Bone marrow (tissue), 2 donors: ENCODE data around the gene DDIAS.
"Not testable (repeated sequence)": the region's sequence is repeated elsewhere in the genome, so short reads cannot be mapped to it uniquely, and the experiment has no call there.

ENCODE experiments used
- DNase-seq, 2 donors: peaks; one replicate each; lab custom pipeline; 2025; lab: John Stamatoyannopoulos, UW

The DDIAS gene

DNA sequence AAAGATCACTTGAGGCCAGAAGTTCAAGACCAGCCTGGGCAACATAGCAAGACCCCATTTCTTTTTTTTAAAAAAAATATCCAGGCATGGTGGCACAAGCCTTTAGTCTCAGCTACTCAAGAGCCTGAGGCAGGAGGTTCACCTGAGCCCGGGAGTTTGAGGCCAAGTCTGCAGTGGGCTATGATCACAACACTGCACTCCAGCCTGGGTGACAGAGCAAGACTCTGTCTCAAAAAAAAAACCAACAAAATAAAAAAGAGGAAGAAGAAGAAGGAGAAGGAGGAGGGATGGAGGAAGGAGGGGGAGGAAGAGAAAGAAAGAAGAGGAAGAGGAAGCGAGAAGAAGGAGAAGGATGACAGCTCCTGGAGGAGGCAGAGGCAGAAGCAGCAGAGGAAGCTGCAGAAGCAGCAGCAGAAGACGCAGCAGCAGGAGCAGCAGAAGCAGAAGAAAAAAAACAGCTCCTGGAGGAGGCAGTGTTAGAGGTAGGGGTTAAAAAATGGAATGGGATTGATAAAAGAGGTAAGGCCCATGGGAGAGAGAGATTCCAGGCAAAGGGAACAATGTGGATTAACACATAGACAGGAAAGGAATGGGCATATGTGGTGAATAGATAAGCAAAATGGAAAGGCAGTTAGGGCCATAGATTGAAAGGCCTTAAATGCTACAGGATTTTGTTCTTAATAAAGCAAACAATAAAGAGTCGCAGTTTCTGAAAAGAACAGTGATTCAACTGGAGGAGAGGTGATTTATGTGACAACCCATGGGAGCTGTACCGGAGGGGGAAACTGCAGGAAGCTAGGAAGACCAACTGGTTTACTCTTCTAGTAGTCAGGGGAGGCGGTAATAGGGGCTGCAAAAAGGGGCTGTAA lies 12.2 kb upstream of the DDIAS start:
- DNase-seq: peak in 1 of 2 donors; percentile 33

- no peak for DNase-seq
These were observed 11.6 kb upstream of the DDIAS start for GRCh38 chr11:82890002-82890341.

DNA sequence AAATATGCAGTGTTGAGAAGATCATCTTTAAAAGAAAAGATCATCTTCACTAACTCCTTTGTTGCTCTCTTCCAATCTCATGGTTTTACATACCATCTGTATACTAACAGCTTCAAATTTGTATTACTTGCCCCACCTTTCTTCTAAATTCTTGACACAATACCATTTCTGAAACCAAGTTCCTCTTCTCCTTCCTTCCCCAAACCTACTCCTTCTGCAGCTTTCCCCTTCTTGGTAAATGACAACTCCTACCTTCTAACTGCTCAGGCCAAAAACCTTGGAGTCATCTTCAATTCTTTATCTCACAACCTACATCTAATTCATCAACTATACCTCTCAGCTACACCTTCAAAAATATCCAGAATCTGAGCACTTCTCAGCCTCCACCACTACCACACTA lies 10.6 kb upstream of the DDIAS start:
- DNase-seq: peak in 1 of 2 donors; percentile 10

DNA sequence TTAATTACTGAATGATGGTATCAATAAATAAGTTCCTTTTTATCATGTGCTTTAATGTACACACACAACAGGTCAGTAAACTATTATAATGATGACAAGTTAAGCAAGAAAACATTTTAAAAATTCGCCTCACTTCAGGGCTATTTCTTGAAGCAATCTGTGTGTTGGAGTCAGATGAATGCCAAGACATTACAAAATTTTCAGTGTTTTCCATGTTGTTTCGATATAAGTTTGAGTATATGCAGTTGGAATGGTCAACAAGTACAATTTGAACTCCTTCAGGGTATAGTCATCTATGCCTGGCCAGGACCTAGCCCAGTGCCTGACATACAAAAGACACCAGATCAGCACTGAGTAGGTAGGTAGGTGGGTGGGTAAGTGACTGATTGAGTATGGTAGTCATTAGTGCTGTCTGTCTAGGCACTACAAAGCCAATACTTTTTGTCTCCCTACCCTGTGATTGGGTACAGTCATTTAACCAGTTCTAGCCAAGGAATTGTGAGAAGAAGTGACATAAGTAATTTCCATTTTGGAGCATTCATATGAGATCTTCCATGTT lies 8.8 kb upstream of the DDIAS start:
- DNase-seq: no peak

DNA sequence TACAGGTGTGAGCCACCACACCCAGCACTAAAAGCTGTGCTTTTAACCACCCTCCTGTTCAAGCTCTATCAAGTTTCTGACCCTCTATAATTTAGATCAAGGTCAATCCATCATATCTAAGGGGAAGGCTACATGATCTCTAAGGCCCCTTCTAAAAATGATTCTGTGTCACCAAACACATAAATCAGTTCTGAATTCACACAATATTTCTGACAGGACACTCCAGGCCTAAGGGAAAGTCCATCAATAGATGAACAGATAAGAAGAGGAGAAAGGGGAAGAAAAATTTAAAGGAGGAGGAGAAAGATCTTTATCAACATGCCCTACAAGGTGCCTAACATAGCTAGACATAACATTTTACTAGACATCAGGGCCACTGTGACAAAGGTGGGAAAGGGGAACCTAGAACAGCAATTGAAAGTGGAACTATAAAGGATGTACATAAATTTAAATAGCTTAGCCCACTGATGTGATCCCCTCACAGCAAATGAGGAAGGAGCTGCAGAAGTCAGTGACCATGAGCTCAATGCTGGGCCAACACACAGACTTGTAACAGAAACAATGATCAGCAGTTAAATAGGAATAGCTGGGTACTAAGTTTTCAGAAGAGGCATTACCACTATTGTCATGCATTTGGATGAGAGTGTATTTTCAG lies 6.0 kb upstream of the DDIAS start:
- peak in 1 of 2 donors; percentile 70 for DNase-seq

- no peak for DNase-seq
These were observed 5.4 kb upstream of the DDIAS start for GRCh38 chr11:82896183-82896582.

DNA sequence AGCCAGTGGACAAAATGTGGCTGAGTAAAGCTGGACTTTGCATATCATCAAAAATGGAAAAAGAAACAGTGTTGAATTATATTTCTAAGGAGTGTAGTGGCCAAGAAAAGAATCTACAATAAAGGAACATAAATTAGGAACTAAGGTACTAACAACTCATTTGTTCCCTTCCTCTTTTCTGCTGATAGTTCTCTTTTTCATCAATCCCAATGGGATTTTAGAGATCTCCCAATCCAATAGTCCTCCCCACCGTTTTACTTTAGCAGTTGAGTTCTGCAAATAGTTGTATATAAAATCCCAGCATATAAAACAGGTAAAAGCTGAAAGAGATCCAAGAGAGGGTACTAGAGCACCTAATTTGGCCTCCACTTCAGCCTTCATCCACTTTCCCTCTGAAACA lies 3.3 kb upstream of the DDIAS start:
- no peak for DNase-seq

DNA sequence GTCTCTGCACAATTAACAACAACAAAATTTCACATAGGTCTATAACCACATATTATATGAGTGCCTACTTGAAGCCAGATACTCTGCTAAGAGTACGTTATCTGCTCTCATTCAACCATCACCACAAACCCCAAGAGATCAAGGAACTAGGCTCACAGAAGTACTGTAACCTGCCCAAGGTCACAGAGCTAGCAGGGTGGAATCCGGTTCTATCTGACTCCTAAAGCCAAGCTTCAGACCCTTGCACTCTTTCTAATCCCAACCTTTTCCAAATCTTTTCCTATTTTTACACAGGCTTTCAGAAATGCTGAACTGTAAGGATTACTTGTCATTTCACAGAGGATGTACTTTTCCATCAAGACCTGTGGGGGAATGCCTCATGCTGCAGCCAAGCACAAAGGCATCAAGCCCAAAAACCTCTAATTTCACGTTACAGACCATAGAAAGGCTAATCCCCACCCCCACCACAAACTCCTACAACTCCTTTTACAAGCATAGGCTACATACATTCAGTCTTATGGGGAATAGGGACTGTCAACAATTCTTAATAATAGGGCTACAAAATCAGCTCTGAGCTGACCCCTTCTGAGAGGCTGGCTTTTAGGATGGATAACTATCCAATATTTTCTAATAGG lies 2.2 kb upstream of the DDIAS start:
- DNase-seq: no peak

DNA sequence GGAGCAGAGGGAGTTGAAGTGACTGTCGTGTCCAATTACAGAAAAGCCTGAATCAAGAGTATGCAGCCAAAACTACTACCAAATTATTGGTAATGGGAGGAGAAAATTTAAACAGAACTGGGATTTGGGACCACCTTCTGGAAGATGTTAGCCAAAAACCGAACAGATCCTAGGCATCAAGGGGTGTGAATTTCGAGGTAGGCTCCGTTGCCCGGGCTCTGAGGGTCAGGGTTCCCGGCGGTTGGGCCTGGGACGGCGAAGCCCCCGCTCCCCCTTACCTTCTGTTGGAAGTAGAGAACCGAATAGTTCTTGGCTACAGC lies 1.6 kb upstream of the DDIAS start:
- no peak for DNase-seq

- DNase-seq: peak; percentile 73 to 76
These were observed 1.0 kb upstream of the DDIAS start, which contains the start of gene PRCP for GRCh38 chr11:82900277-82901164. Gene PRCP, minus strand, starts transcription at chr11:82900430. Its CDS starts 28 bp downstream, at chr11:82900402.

DNA sequence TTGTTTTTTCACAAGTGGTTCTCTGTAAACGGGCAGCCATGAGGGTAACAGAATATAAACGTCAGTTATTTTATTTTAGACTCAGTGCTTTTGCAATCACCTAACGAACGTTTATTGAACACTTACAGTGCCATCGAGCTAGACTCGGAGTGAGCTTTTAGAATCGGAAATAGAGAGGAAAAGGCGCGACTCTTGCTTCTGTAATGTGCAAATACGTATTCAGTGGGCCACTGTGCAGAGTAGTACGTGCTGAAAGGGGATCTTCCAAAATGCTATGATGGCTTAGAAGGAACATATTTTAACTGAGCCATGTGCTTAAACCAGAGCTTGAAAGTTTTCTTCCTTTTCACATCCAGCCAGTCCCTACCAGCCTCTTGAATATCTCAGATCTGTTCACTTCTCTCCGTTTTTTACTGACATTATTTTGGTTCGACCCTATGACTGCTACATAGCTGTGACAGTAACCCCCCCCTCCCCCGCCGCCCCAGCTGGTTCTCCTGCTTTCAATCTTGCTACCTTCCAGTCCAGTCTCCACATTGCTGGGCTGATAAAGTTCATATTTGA lies 468 bp downstream of the DDIAS start:
- no peak for DNase-seq

DNA sequence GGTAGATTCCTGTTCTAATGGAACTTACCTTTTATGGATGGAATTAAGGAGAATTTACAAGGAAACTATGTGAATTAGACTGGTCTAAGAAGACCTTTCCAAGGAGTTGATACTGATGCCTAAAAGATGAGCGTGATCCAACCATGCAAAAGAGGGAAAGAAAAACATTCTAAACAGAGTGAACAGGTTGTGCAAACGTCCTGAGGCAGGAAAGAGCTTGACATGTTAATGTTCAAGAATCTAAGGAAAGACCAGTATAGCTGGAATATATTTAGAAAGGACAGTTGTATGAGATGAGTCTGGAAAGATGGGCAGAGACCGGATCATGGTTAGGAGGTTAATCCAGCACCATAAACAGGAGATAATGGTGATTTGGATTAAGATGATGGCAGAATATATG lies 1.3 kb downstream of the DDIAS start:
- DNase-seq: no peak

- DNase-seq: no peak
These were observed 2.5 kb downstream of the DDIAS start for GRCh38 chr11:82903843-82904586.

GRCh38 chr11:82906236-82906635 lies 4.7 kb downstream of the DDIAS start:
- DNase-seq: peak in 1 of 2 donors; percentile 20

DNA sequence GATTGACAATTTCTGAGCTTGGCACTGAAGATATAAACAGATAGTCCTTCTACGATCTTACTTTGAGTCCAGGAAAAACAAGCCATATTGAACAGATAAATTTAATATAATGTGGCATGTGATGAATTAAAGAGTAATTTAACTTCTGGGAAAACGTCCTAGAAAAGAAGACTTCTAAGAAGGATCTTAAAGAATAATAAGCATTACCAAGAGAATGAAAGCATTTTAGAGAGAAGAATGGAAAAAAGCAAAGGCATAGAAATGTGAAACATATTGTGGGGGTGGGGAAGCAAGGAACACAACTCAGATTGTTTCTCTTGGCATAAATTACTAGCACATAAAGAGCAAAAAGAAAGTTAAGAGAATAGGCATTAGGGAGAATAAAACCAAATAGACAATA lies 5.4 kb downstream of the DDIAS start:
- DNase-seq: no peak

- no peak for DNase-seq
These were observed 5.8 kb downstream of the DDIAS start for GRCh38 chr11:82907371-82907770.

DNA sequence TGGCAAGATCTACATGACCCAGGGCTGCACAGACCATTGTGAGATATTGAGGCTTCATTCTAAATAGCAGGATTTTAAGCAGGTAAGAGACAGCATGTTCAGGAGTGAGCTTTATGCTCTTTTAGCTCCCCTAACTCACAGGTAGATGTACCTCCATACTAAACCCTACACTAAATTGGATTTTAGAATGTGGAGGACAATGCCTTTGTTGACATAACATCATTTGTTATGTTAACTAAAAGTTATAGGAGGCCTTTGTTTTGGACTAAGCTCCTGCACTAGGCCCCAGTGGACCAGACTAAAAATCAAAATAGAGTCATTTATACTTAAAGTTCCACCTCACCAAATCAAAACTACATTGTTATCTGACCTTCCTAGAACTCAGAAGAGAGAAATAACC lies 6.8 kb downstream of the DDIAS start:
- no peak for DNase-seq

GRCh38 chr11:82909015-82909640 lies 7.6 kb downstream of the DDIAS start:
- no peak for DNase-seq

- not testable (repeated sequence) for DNase-seq
These were observed 18.2 kb downstream of the DDIAS start for GRCh38 chr11:82919786-82920185.

GRCh38 chr11:82920227-82920626 lies 18.7 kb downstream of the DDIAS start:
- DNase-seq: not testable (repeated sequence)
